K562 (cell line): ENCODE measurements around the gene CAST. TPM values are rescaled to one million over a fixed set of nuclear protein-coding genes. Genes with fewer than 3 reads are reported as not detected.

Experiments
- ARID3A ChIP-seq: IDR thresholded peaks from 2 replicates; pipeline ENCODE4 v1.6.1; 2012; ENCODE audit warnings: low read depth, low read length, improper control_type of control experiment, borderline replicate concordance
- BRD4 ChIP-seq: fragments of 200-600 bp; sonication (generic); IDR thresholded peaks from 2 replicates; pipeline ENCODE4 v1.6.1; 2017; ENCODE audit warnings: inconsistent platforms
- CBX1 ChIP-seq: sonication (generic); IDR thresholded peaks from 2 replicates; pipeline ENCODE4 v1.6.1; 2016; ENCODE audit warnings: antibody characterized with exemption, low read depth, mild to moderate bottlenecking
- ERF ChIP-seq: fragments of 450-650 bp; formaldehyde crosslinking; IDR thresholded peaks from 2 replicates; pipeline ENCODE4 v1.4.0; 2020; ENCODE audit warnings: mild to moderate bottlenecking, mixed read lengths
- JUNB ChIP-seq: fragments of 450-650 bp; formaldehyde crosslinking; conservative IDR thresholded peaks from 2 replicates; pipeline ENCODE4 v1.4.0; 2020; ENCODE audit warnings: mild to moderate bottlenecking
- LARP7 ChIP-seq: fragments of 450-650 bp; IDR thresholded peaks from 2 replicates; pipeline ENCODE4 v1.6.1; 2016
- MAFK ChIP-seq: IDR thresholded peaks from 2 replicates; pipeline ENCODE4 v1.6.1; 2011; ENCODE audit warnings: low read length, improper control_type of control experiment
- MEIS2 ChIP-seq: fragments of 450-650 bp; IDR thresholded peaks from 2 replicates; pipeline ENCODE4 v1.6.1; 2014; ENCODE audit warnings: mild to moderate bottlenecking; ENCODE audit not compliant: partially characterized antibody
- NBN ChIP-seq: fragments of 450-650 bp; IDR thresholded peaks from 2 replicates; pipeline ENCODE4 v1.6.1; 2016; ENCODE audit warnings: low read depth, mild to moderate bottlenecking
- NR2F6 ChIP-seq: fragments of 450-650 bp; formaldehyde crosslinking; IDR thresholded peaks from 2 replicates; pipeline ENCODE4 v1.4.0; 2020; ENCODE audit warnings: mild to moderate bottlenecking
- RBM15 ChIP-seq: fragments of 200-400 bp; formaldehyde crosslinking; IDR thresholded peaks from 2 replicates; pipeline ENCODE4 v1.6.1; 2018; ENCODE audit warnings: mild to moderate bottlenecking, low read length, moderate library complexity; ENCODE audit not compliant: insufficient read depth
- SLC30A9 ChIP-seq: fragments of 250-450 bp; sonication (Bioruptor Pico); IDR thresholded peaks from 2 replicates; pipeline ENCODE4 v1.8.0; 2022; ENCODE audit warnings: mild to moderate bottlenecking, moderate library complexity
- ZBTB26 ChIP-seq: fragments of 450-650 bp; formaldehyde crosslinking; IDR thresholded peaks from 2 replicates; pipeline ENCODE4 v1.4.0; 2022; ENCODE audit warnings: missing genetic modification characterization
- ZBTB33 ChIP-seq: sonication (generic); formaldehyde crosslinking; IDR thresholded peaks from 2 replicates; pipeline ENCODE4 v1.8.1; 2023; ENCODE audit warnings: mild to moderate bottlenecking, missing genetic modification reagents
- ZNF174 ChIP-seq: fragments of 250-450 bp; sonication (Bioruptor Pico); IDR thresholded peaks from 2 replicates; pipeline ENCODE4 v1.4.0; 2020; ENCODE audit warnings: mild to moderate bottlenecking
- ZNF23 ChIP-seq: fragments of 250-450 bp; sonication (Bioruptor Pico); IDR thresholded peaks from 2 replicates; pipeline ENCODE4 v1.4.0; 2020; ENCODE audit warnings: mild to moderate bottlenecking
- ZNF24 ChIP-seq: fragments of 450-650 bp; IDR thresholded peaks from 2 replicates; pipeline ENCODE4 v1.6.1; 2016
- ZNF318 ChIP-seq, 2 experiments: fragments of 450-650 bp; IDR thresholded peaks; 2 replicates each; pipeline ENCODE4 v1.6.1; 2016; ENCODE audit warnings: mild to moderate bottlenecking in 2 of 2, borderline replicate concordance in 1 of 2, low read depth in 1 of 2, moderate library complexity in 1 of 2
- polyA plus RNA-seq, 8 experiments: library from polyadenylated mRNA; depleted of rRNA in 4 of 8; stranded (reverse) in 5 of 8; unstranded in 3 of 8; fragments of >200 nt; fragmentation: Nextera tagmentation in 2 of 8; fragmentation: Illumina TruSeq in 1 of 8; extraction: Ambion mirVana in 2 of 8; extraction: Trizol in 1 of 8; gene quantifications; 2 replicates each; pipeline versions ENCODE4 v1.2.1 to v1.2.3, GENCODE V29; 2011 to 2014; ENCODE audit warnings: inconsistent platforms in 1 of 8, missing spikeins in 1 of 8
- total RNA-seq, 7 experiments: library from RNA; depleted of rRNA in 6 of 7; stranded (reverse); fragments of >200 nt in 6 of 7; fragmentation: Illumina TruSeq in 2 of 7; extraction: Trizol in 2 of 7; gene quantifications; 2 replicates each; pipeline versions ENCODE4 v1.2.1 to v1.2.3, GENCODE V29; 2011 to 2021; ENCODE audit warnings: low replicate concordance in 1 of 7

CAST gene
- total and polyA plus RNA-seq, 9 of the 15 experiments (the other 6 are each of a cell fraction or from before 2014, with no cell fraction given), result 55.5 to 136 (median 86.1) TPM

GRCh38 chr5:96741891-96742309 is 79.7 kb downstream of the CAST start (continued):
- TF ChIP-seq ZNF318 (IDR thresholded peaks at IDR 0.05; ENCODE audit: borderline replicate concordance in 1 of 2, low read depth in 1 of 2) (no peak), SLC30A9 (CRISPR knock-in tag) (no peak), MEIS2 (peak; percentile 73), NBN (no peak), ZNF174 (CRISPR knock-in tag) (no peak), BRD4 (no peak), JUNB (CRISPR knock-in tag) (no peak), NR2F6 (CRISPR knock-in tag) (no peak), ZBTB33 (CRISPR knock-in tag) (no peak), LARP7 (no peak), ZNF24 (no peak), ERF (CRISPR knock-in tag) (no peak), ZNF23 (CRISPR knock-in tag) (no peak), ZBTB26 (CRISPR knock-in tag) (no peak), ARID3A (peak; percentile 74; the same call in 1 of the 2 replicates), CBX1 (peak; percentile 71; the same call in 1 of the 2 replicates), RBM15 (no peak), MAFK (no peak)
